ENCODE measurements around the gene CDC42BPG.

Gene CDC42BPG

GRCh38 chr11:64864473-64865285 is 20.2 kb upstream of the CDC42BPG start:
- no peak for DNase-seq

- no peak for DNase-seq
Measured at GRCh38 chr11:64864135-64864472, 19.7 kb upstream of the CDC42BPG start.

GRCh38 chr11:64863391-64864060 is 19.1 kb upstream of the CDC42BPG start:
- no peak for DNase-seq

GRCh38 chr11:64862987-64863390 is 18.5 kb upstream of the CDC42BPG start:
- DNase-seq = no peak

- DNase-seq = no peak
Measured at GRCh38 chr11:64861227-64861975, 16.9 kb upstream of the CDC42BPG start.

- DNase-seq = no peak
Measured at GRCh38 chr11:64859542-64860414, 15.3 kb upstream of the CDC42BPG start.

GRCh38 chr11:64858467-64859263 is 14.2 kb upstream of the CDC42BPG start:
- DNase-seq = no peak

- DNase-seq = no peak
Measured at GRCh38 chr11:64857485-64857884, 13.0 kb upstream of the CDC42BPG start.

GRCh38 chr11:64856382-64857227 is 12.2 kb upstream of the CDC42BPG start:
- DNase-seq = no peak

- no peak for DNase-seq
Measured at GRCh38 chr11:64855596-64856304, 11.3 kb upstream of the CDC42BPG start.

GRCh38 chr11:64854534-64855502 is 10.4 kb upstream of the CDC42BPG start:
- DNase-seq = no peak

- no peak for DNase-seq
Measured at GRCh38 chr11:64854157-64854533, 9.7 kb upstream of the CDC42BPG start.

GRCh38 chr11:64853709-64854108 is 9.3 kb upstream of the CDC42BPG start:
- no peak for DNase-seq

GRCh38 chr11:64852804-64853509 is 8.5 kb upstream of the CDC42BPG start:
- no peak for DNase-seq

- DNase-seq = no peak
Measured at GRCh38 chr11:64851831-64852351, 7.4 kb upstream of the CDC42BPG start.

- no peak for DNase-seq
Measured at GRCh38 chr11:64850979-64851567, 6.6 kb upstream of the CDC42BPG start.

GRCh38 chr11:64849598-64850356 is 5.3 kb upstream of the CDC42BPG start:
- DNase-seq = no peak
